HCT116 (cell line): ENCODE results near the gene VPS11. TPM values are rescaled to one million over a fixed set of nuclear protein-coding genes. Genes with fewer than 3 reads are reported as not detected.
"Not testable (repeated sequence)": the region's sequence is repeated elsewhere in the genome, so short reads cannot be mapped to it uniquely, and the experiment has no call there.

Experiments
- ATAC-seq: fragments of 200-7000 bp; cut with Tn5 transposase; 2 replicates; pipeline ENCODE4 v1.9.1; 2020; ENCODE audit warnings: mild to moderate bottlenecking, moderate library complexity
- BruUV-seq: library from RNA; stranded (reverse); fragments of 400-500 nt; replicated peaks from 2 replicates; lab custom pipeline; 2021; lab: Mats Ljungman, UMichigan
- CTCF ChIA-PET: fragments of 300-600 bp; sonication (Branson Sonifier 250); formaldehyde crosslinking; loops from one replicate; lab custom pipeline; 2021; ENCODE audit warnings: antibody characterized with exemption; lab: Charles Lee
- POLR2A ChIA-PET: fragments of 300-600, 350-600 bp; sonication (Branson Sonifier 250); formaldehyde crosslinking; loops from one replicate; lab custom pipeline; 2021; ENCODE audit warnings: antibody characterized with exemption; lab: Charles Lee
- RAD21 ChIA-PET, 2 experiments: fragments of 300-600 bp; sonication (Branson Sonifier 250); formaldehyde crosslinking; loops; one replicate each; lab custom pipeline; 2023; ENCODE audit warnings: low total read pairs in 2 of 2; ENCODE audit not compliant: uncharacterized antibody in 2 of 2, unreplicated experiment in 2 of 2, low non-redundant PET in 1 of 2; lab: Charles Lee
- DNase-seq: peaks from one replicate; pipeline ENCODE4 v3.0.0-alpha.2; 2010; ENCODE audit warnings: low read depth, low spot score
- H2AFZ ChIP-seq: fragments of 200-600 bp; shearing (Covaris generic), sonication (generic); 2 replicates; pipeline ENCODE4 v1.6.1; 2017; ENCODE audit warnings: low read depth, mixed run types, mixed read lengths, antibody characterized with exemption, low read length; ENCODE audit not compliant: poor library complexity, severe bottlenecking
- H3K27ac ChIP-seq: 2 replicates; pipeline ENCODE4 v1.5.1; 2012; ENCODE audit warnings: low read depth, low read length
- H3K27me3 ChIP-seq: fragments of 200-600 bp; sonication (generic); 2 replicates; pipeline ENCODE4 v1.6.1; 2016; ENCODE audit warnings: mixed run types, low read length, mixed read lengths; ENCODE audit not compliant: insufficient read depth
- H3K36me3 ChIP-seq, 2 experiments: fragments of 200-500 bp in 1 of 2; fragments of 200-600 bp in 1 of 2; sonication (Bioruptor generic) in 1 of 2; sonication (generic) in 1 of 2; 2 replicates each; pipeline versions ENCODE4 v1.5.1 to v1.6.1; 2014 to 2016; ENCODE audit warnings: low read length in 2 of 2, inconsistent platforms in 1 of 2, mixed read lengths in 1 of 2, mixed run types in 1 of 2; ENCODE audit not compliant: insufficient read depth in 2 of 2, control insufficient read depth in 1 of 2
- H3K4me1 ChIP-seq, 2 experiments: fragments of 200-600 bp in 1 of 2; sonication (generic) in 1 of 2; 2 replicates each; pipeline versions ENCODE4 v1.5.1 to v1.6.1; 2012 to 2017; ENCODE audit warnings: low read length in 2 of 2, inconsistent platforms in 1 of 2, mild to moderate bottlenecking in 1 of 2, mixed read lengths in 1 of 2, mixed run types in 1 of 2, moderate library complexity in 1 of 2; ENCODE audit not compliant: insufficient read depth in 2 of 2, control insufficient read depth in 1 of 2
- H3K4me2 ChIP-seq: fragments of 200-600 bp; sonication (generic); 2 replicates; pipeline ENCODE4 v1.6.1; 2017; ENCODE audit warnings: mixed run types, low read length, mixed read lengths
- H3K4me3 ChIP-seq, 2 experiments: fragments of 200-600 bp in 1 of 2; sonication (generic) in 1 of 2; replicated peaks in 1 of 2; 2 replicates each; pipeline ENCODE4 v1.5.1; 2011 to 2016; ENCODE audit warnings: low read length in 2 of 2, control low read depth in 1 of 2, low read depth in 1 of 2, mild to moderate bottlenecking in 1 of 2, mixed read lengths in 1 of 2, mixed run types in 1 of 2
- H3K79me2 ChIP-seq: fragments of 200-600 bp; sonication (generic); 2 replicates; pipeline ENCODE4 v1.6.1; 2017; ENCODE audit warnings: mild to moderate bottlenecking, mixed run types, low read length, moderate library complexity, mixed read lengths; ENCODE audit not compliant: insufficient read depth
- H3K9ac ChIP-seq: fragments of 200-600 bp; sonication (generic); 2 replicates; pipeline ENCODE4 v1.6.1; 2016; ENCODE audit warnings: low read length, mixed read lengths
- H3K9me2 ChIP-seq: fragments of 200-600 bp; sonication (generic), shearing (Covaris generic); 2 replicates; pipeline ENCODE4 v1.6.1; 2017; ENCODE audit warnings: mixed run types, mild to moderate bottlenecking, moderate library complexity; ENCODE audit not compliant: insufficient read depth
- H3K9me3 ChIP-seq, 2 experiments: fragments of 200-500 bp in 1 of 2; fragments of 200-600 bp in 1 of 2; sonication (Bioruptor generic) in 1 of 2; sonication (generic) in 1 of 2; 2 replicates each; pipeline ENCODE4 v1.6.1; 2014 to 2017; ENCODE audit warnings: low read length in 2 of 2, mixed read lengths in 2 of 2, inconsistent platforms in 1 of 2, low read depth in 1 of 2, mild to moderate bottlenecking in 1 of 2, mixed run types in 1 of 2, moderate library complexity in 1 of 2; ENCODE audit not compliant: control insufficient read depth in 1 of 2, insufficient read depth in 1 of 2
- H4K20me1 ChIP-seq: fragments of 200-600 bp; sonication (generic), shearing (Covaris generic); 2 replicates; pipeline ENCODE4 v1.6.1; 2017; ENCODE audit warnings: mixed run types, mild to moderate bottlenecking, moderate library complexity; ENCODE audit not compliant: insufficient read depth
- CBX3 ChIP-seq: IDR thresholded peaks from 2 replicates; pipeline ENCODE4 v1.6.1; 2012; ENCODE audit warnings: low read depth
- EGR1 ChIP-seq: IDR thresholded peaks from 2 replicates; pipeline ENCODE4 v1.6.1; 2012; ENCODE audit warnings: low read depth
- EZH2phosphoT487 ChIP-seq: fragments of 200-600 bp; IDR thresholded peaks from 2 replicates; pipeline ENCODE4 v1.6.1; 2018; ENCODE audit warnings: antibody characterized with exemption, borderline replicate concordance
- RAD21 ChIP-seq: IDR thresholded peaks from 2 replicates; pipeline ENCODE4 v1.6.1; 2012; ENCODE audit warnings: low read depth, mild to moderate bottlenecking
- intact Hi-C: fragments of 100-400 bp; cut with micrococcal nuclease; formaldehyde crosslinking; loops from 2 replicates; pipeline ENCODE4 v1.10.0; 2022
- total RNA-seq: library from RNA; stranded (reverse); gene quantifications from one replicate; pipeline ENCODE4 v1.2.1, GENCODE V29; 2021; ENCODE audit not compliant: unreplicated experiment
- TF ChIP-seq, protein P1 (sequence below): IDR thresholded peaks from 2 replicates; pipeline ENCODE4 v1.6.1; 2011; ENCODE audit warnings: mild to moderate bottlenecking, low read length, moderate library complexity; ENCODE audit not compliant: insufficient replicate concordance; ENCODE audit errors: extremely low read depth

The VPS11 gene
- total RNA-seq, 1 experiment from 2014 or later: 20.4 TPM

DNA sequence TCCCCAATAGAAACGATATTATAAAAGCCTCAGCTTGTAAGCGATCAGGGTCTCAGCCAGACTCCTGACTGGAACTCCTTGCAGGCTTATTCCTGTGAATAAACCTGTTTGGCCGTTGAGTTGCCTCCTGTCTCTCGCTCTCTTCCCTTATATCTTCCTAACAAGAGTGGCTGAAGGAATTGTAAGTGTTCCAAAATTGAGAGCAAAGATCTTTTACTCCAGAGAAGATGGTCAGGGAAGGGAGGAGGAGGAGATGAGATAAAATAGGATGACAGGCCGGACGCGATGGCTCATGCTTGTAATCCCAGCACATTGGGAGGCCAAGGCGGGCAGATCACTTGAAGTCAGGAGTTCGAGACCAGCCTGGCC, 35.7 kb upstream of the VPS11 start:
- Histone ChIP-seq H4K20me1 (no peaks in the 10 kb centered on the region), H3K27ac (no peak overlapping the region), H3K9me2 (no peaks in the 10 kb centered on the region), H2AFZ (no peak overlapping the region), H3K79me2 (peaks cover 23% of the 10 kb centered on the region), H3K36me3 (peaks cover 2 to 13% of the 10 kb centered on the region in 2 experiments; a peak in 1 of 4 replicates), H3K9ac (no peak overlapping the region), H3K9me3 (no peaks in the 10 kb centered on the region), H3K4me2 (no peak overlapping the region), H3K4me3 (no peak overlapping the region), H3K4me1 (peaks cover 5 to 38% of the 10 kb centered on the region in 2 experiments; a peak in 3 of 4 replicates), H3K27me3 (no peaks in the 10 kb centered on the region)
- intact Hi-C loops: no loop called here
- BruUV-seq: no TSS peak
- POLR2A ChIA-PET: no interaction called here
- no peak for DNase-seq
- CTCF ChIA-PET: interaction anchor here (0.7 to 1.2 kb wide), 7 partner anchors 9 to 340 kb away, joined by 3 to 5 read pairs (median 3); partner anchors contain the start of gene VPS11
- RAD21 ChIA-PET: no interaction called here
- no peak for ATAC-seq
- TF ChIP-seq EZH2phosphoT487 (no peak), RAD21 (no peak), CBX3 (no peak), EGR1 (no peak)
- TF ChIP-seq, protein P1, sequence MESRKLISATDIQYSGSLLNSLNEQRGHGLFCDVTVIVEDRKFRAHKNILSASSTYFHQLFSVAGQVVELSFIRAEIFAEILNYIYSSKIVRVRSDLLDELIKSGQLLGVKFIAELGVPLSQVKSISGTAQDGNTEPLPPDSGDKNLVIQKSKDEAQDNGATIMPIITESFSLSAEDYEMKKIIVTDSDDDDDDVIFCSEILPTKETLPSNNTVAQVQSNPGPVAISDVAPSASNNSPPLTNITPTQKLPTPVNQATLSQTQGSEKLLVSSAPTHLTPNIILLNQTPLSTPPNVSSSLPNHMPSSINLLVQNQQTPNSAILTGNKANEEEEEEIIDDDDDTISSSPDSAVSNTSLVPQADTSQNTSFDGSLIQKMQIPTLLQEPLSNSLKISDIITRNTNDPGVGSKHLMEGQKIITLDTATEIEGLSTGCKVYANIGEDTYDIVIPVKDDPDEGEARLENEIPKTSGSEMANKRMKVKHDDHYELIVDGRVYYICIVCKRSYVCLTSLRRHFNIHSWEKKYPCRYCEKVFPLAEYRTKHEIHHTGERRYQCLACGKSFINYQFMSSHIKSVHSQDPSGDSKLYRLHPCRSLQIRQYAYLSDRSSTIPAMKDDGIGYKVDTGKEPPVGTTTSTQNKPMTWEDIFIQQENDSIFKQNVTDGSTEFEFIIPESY: no peak

DNA sequence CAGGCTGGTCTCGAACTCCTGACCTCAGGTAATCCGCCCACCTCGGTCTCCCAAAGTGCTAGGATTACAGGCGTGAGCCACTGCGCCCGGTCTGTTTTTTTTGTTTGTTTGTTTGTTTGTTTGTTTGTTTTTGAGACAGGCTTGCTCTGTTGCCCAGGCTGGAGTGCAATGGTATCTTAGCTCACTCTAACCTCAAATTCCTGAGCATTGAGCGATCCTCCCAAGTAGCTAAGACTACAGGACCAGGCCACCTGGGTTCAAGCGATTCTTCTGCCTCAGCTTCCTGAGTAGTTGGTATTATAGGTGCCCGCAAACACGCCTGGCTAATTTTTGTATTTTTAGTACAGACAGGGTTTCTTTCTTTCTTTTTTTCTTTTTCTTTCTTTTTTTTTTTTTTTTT, 34.2 kb upstream of the VPS11 start:
- BruUV-seq, H2AFZ ChIP-seq, DNase-seq, RAD21 ChIA-PET, H3K9me3 ChIP-seq, intact Hi-C loops, H3K27ac ChIP-seq, H3K9ac ChIP-seq, ATAC-seq, H4K20me1 ChIP-seq, H3K9me2 ChIP-seq, H3K36me3 ChIP-seq, H3K4me3 ChIP-seq, H3K27me3 ChIP-seq: not testable (repeated sequence)
- ChIA-PET POLR2A (interaction anchor here (0.6 to 1.6 kb wide), 5 partner anchors 9 to 409 kb away, joined by 3 to 5 read pairs (median 3); partner anchors contain the start of genes HINFP, RPS25 and TRAPPC4), CTCF (interaction anchor here (0.6 to 0.7 kb wide), 4 partner anchors 10 to 197 kb away, joined by 3 to 5 read pairs (median 4); no protein-coding TSS in a partner anchor)
- Histone ChIP-seq H3K79me2 (peaks cover 22% of the 10 kb centered on the region), H3K4me1 (peaks cover 5 to 38% of the 10 kb centered on the region in 2 experiments; a peak in 3 of 4 replicates), H3K4me2 (peak overlapping the region; percentile 18)
